Kidney epithelial cell (primary cell): ENCODE measurements around the gene SNED1. TPM values are rescaled to one million over a fixed set of nuclear protein-coding genes. Genes with fewer than 3 reads are reported as not detected.

Source experiments
- DNase-seq: peaks from one replicate; pipeline ENCODE4 v3.0.0-alpha.2; 2010; ENCODE audit warnings: low read depth
- H3K27me3 ChIP-seq: 2 replicates; pipeline ENCODE4 v1.6.0; 2011; ENCODE audit warnings: low read length; ENCODE audit not compliant: control insufficient read depth, insufficient read depth
- H3K36me3 ChIP-seq: 2 replicates; pipeline ENCODE4 v1.5.1; 2011; ENCODE audit warnings: low read length; ENCODE audit not compliant: control insufficient read depth, insufficient read depth
- H3K4me3 ChIP-seq: 2 replicates; pipeline ENCODE4 v1.5.1; 2011; ENCODE audit warnings: low read depth, mild to moderate bottlenecking, control low read depth, low read length
- CTCF ChIP-seq: IDR thresholded peaks from 2 replicates; pipeline ENCODE4 v1.5.1; 2011; ENCODE audit warnings: mild to moderate bottlenecking, moderate library complexity, low read length, control low read depth, inconsistent platforms; ENCODE audit not compliant: insufficient read depth, poor library complexity, severe bottlenecking
- total RNA-seq: library from RNA; depleted of rRNA; stranded (reverse); fragments of >200 nt; gene quantifications from 2 replicates; pipeline ENCODE4 v1.2.3, GENCODE V29; 2015

SNED1 gene
- total RNA-seq, 1 donor from 2014 or later = 2.2 TPM

GRCh38 chr2:241070361-241070760 is 71.9 kb downstream of the SNED1 start:
- DNase-seq = no peak
- H3K27me3 ChIP-seq = peaks cover 53% of the 10 kb centered on the region

GRCh38 chr2:241070811-241071676 is 72.6 kb downstream of the SNED1 start:
- no peak for TF ChIP-seq CTCF

More at GRCh38 chr2:241070361-241070760, 71.9 kb downstream of the SNED1 start:
- Histone ChIP-seq H3K36me3 (no peaks in the 10 kb centered on the region), H3K4me3 (no peak overlapping the region)
- TF ChIP-seq CTCF = no peak

GRCh38 chr2:241071677-241072111 is 73.3 kb downstream of the SNED1 start:
- H3K4me3 ChIP-seq = no peak overlapping the region
- H3K36me3 ChIP-seq = no peaks in the 10 kb centered on the region
- peaks cover 44% of the 10 kb centered on the region for H3K27me3 ChIP-seq
- TF ChIP-seq CTCF = no peak
- DNase-seq = no peak

More at GRCh38 chr2:241070811-241071676, 72.6 kb downstream of the SNED1 start:
- DNase-seq = no peak
- Histone ChIP-seq H3K4me3 (no peak overlapping the region), H3K36me3 (no peaks in the 10 kb centered on the region), H3K27me3 (peaks cover 48% of the 10 kb centered on the region)

GRCh38 chr2:241072151-241072550 is 73.7 kb downstream of the SNED1 start:
- no peak for TF ChIP-seq CTCF
- Histone ChIP-seq H3K27me3 (peaks cover 40% of the 10 kb centered on the region), H3K4me3 (no peak overlapping the region), H3K36me3 (no peaks in the 10 kb centered on the region)
- no peak for DNase-seq

GRCh38 chr2:241072553-241073165 is 74.2 kb downstream of the SNED1 start:
- H3K27me3 ChIP-seq = peaks cover 40% of the 10 kb centered on the region
- no peak overlapping the region for H3K4me3 ChIP-seq
- no peak for TF ChIP-seq CTCF
- H3K36me3 ChIP-seq = no peaks in the 10 kb centered on the region
- no peak for DNase-seq
